ENCODE results near the gene NME1. TPM values are rescaled to one million over a fixed set of nuclear protein-coding genes. Genes with fewer than 3 reads are reported as not detected.

NME1 gene
- total RNA-seq, 1 experiment from 2014 or later, result 220 TPM

GRCh38 chr17:51135956-51136355, 17.4 kb upstream of the NME1 start:
- no peak overlapping the region for H3K18ac ChIP-seq (ENCODE audit: insufficient read length, low read depth, low read length)
- peaks cover 0 to 3% (median 0%) of the 10 kb centered on the region in 3 experiments; a peak in 1 of 7 replicates for H3K36me3 Mint-ChIP-seq (ENCODE audit: insufficient read depth in 1 of 3, low read depth in 3 of 3)
- no peak overlapping the region for H2AFZ ChIP-seq (ENCODE audit: low read length)
- no peak overlapping the region for H2BK15ac ChIP-seq (ENCODE audit: low read depth, low read length)
- no peaks in the 10 kb centered on the region; the same call in 1 of the 2 replicates for H3K4me1 ChIP-seq (ENCODE audit: insufficient read depth, low read length)
- no peak overlapping the region for H3K4ac ChIP-seq (ENCODE audit: low read depth, low read length)
- no peaks in the 10 kb centered on the region for H4K20me1 ChIP-seq (ENCODE audit: control insufficient read depth, insufficient read depth, insufficient read length)
- no peak overlapping the region for H2AK5ac ChIP-seq (ENCODE audit: insufficient read length, low read length)
- TF ChIP-seq CTCF (conservative IDR thresholded peaks at IDR 0.05), result no peak
- no peak overlapping the region for H2BK12ac ChIP-seq (ENCODE audit: insufficient read length, low read depth, low read length)
- H3T11ph ChIP-seq (ENCODE audit: low read length), result no peak overlapping the region
- H3K79me1 ChIP-seq (ENCODE audit: insufficient read depth, low read depth, low read length, poor library complexity, severe bottlenecking), result no peaks in the 10 kb centered on the region
- H3K27me3 ChIP-seq (ENCODE audit: insufficient read depth, low read length), result no peaks in the 10 kb centered on the region
- no peak overlapping the region for H2BK120ac ChIP-seq (ENCODE audit: low read depth, low read length, poor library complexity, severe bottlenecking)
- no peaks in the 10 kb centered on the region for H3K23me2 ChIP-seq (ENCODE audit: insufficient read length, low read depth, low read length, poor library complexity, severe bottlenecking)
- no peak overlapping the region for H3K4me2 ChIP-seq (ENCODE audit: insufficient read depth, insufficient read length, low read length)
- no peak overlapping the region for H3K27ac Mint-ChIP-seq
- no peak overlapping the region for H4K5ac ChIP-seq (ENCODE audit: insufficient read length, low read depth, low read length)
- DNase-seq, result no peak
- no peak overlapping the region for H3K9ac ChIP-seq (ENCODE audit: extremely low read depth, insufficient read length, low read length)
- H3K27ac ChIP-seq (ENCODE audit: insufficient read length, low read depth, low read length), result no peak overlapping the region
- no peak overlapping the region for H3K14ac ChIP-seq (ENCODE audit: insufficient read depth, low read length)
- H3K9me3 ChIP-seq (ENCODE audit: control insufficient read depth, low read depth, low read length), result no peaks in the 10 kb centered on the region
- H4K91ac ChIP-seq (ENCODE audit: insufficient read length, low read depth, low read length), result no peak overlapping the region
- H3K4me1 Mint-ChIP-seq, result peaks cover 0 to 2% of the 10 kb centered on the region in 2 experiments; a peak in 1 of 4 replicates
- peaks cover 3% of the 10 kb centered on the region in 2 experiments; a peak in 4 of 5 replicates for H3K9me3 Mint-ChIP-seq
- no peak overlapping the region for H4K8ac ChIP-seq (replicated peaks; ENCODE audit: insufficient read length, low read depth, low read length)
- no peak overlapping the region for H3K4me3 Mint-ChIP-seq
- no peak overlapping the region for H2BK20ac ChIP-seq (ENCODE audit: low read depth, low read length, poor library complexity, severe bottlenecking)
- no peak overlapping the region for H3K23ac ChIP-seq (ENCODE audit: insufficient read length, low read depth, low read length)
- H3K27me3 Mint-ChIP-seq (ENCODE audit: low read depth), result no peaks in the 10 kb centered on the region
- no CpG with 5 or more reads among the region's 3 CpGs for WGBS (ENCODE audit: extremely low coverage, insufficient read length, low lambda C conversion rate)
- H3K79me2 ChIP-seq (ENCODE audit: insufficient read depth, low read length), result no peaks in the 10 kb centered on the region
- H3K56ac ChIP-seq (ENCODE audit: insufficient read length, low read depth, low read length), result no peak overlapping the region
- H2BK5ac ChIP-seq (ENCODE audit: insufficient read length, low read length), result no peak overlapping the region

All from H9 (cell line).